A673 (cell line): Measurements from ENCODE around the gene TSPAN3. TPM values are rescaled to one million over a fixed set of nuclear protein-coding genes. Genes with fewer than 3 reads are reported as not detected.

Source experiments
- BruUV-seq: library from RNA; stranded (reverse); fragments of 400-500 nt; replicated peaks from 2 replicates; lab custom pipeline; 2021; lab: Mats Ljungman, UMichigan
- CTCF ChIA-PET: fragments of 300-600 bp; sonication (Branson Sonifier 250); formaldehyde crosslinking; loops from one replicate; lab custom pipeline; 2022; ENCODE audit warnings: antibody characterized with exemption; lab: Charles Lee
- POLR2A ChIA-PET: fragments of 300-600 bp; sonication (Branson Sonifier 250); formaldehyde crosslinking; loops from one replicate; lab custom pipeline; 2022; ENCODE audit warnings: antibody characterized with exemption; ENCODE audit not compliant: low non-redundant PET; lab: Charles Lee
- DNase-seq: peaks from one replicate; pipeline ENCODE4 v3.0.0-alpha.2; 2015; ENCODE audit warnings: low spot score
- H3K27ac ChIP-seq: fragments of 200-600 bp; sonication (generic); 2 replicates; pipeline ENCODE4 v1.5.1; 2016; ENCODE audit warnings: mixed run types, low read depth, mild to moderate bottlenecking, mixed read lengths, antibody characterized with exemption, low read length; ENCODE audit not compliant: poor library complexity, severe bottlenecking
- H3K27me3 ChIP-seq: fragments of 200-600 bp; sonication (generic); replicated peaks from 2 replicates; pipeline ENCODE4 v1.6.1; 2017; ENCODE audit warnings: mixed run types, low read depth, mild to moderate bottlenecking, mixed read lengths, antibody characterized with exemption, low read length; ENCODE audit not compliant: insufficient read depth, poor library complexity
- H3K36me3 ChIP-seq: fragments of 200-600 bp; sonication (generic); 2 replicates; pipeline ENCODE4 v1.6.1; 2016; ENCODE audit warnings: mixed run types, mild to moderate bottlenecking, mixed read lengths, antibody characterized with exemption, low read length; ENCODE audit not compliant: insufficient read depth, poor library complexity, severe bottlenecking
- H3K4me1 ChIP-seq: fragments of 200-600 bp; sonication (generic); 2 replicates; pipeline ENCODE4 v1.6.1; 2017; ENCODE audit warnings: mixed run types, mild to moderate bottlenecking, mixed read lengths, antibody characterized with exemption, low read length; ENCODE audit not compliant: insufficient read depth, poor library complexity, severe bottlenecking
- H3K4me3 ChIP-seq: fragments of 200-600 bp; sonication (generic); 2 replicates; pipeline ENCODE4 v1.5.1; 2016; ENCODE audit warnings: low read depth, mixed run types, mild to moderate bottlenecking, mixed read lengths, low read length; ENCODE audit not compliant: poor library complexity, severe bottlenecking
- H3K9me3 ChIP-seq: fragments of 200-600 bp; sonication (generic); 2 replicates; pipeline ENCODE4 v1.6.1; 2016; ENCODE audit warnings: mixed run types, low read depth, mild to moderate bottlenecking, mixed read lengths, antibody characterized with exemption, low read length; ENCODE audit not compliant: poor library complexity, severe bottlenecking
- EZH2 ChIP-seq: fragments of 200-600 bp; sonication (generic); IDR thresholded peaks from 2 replicates; pipeline ENCODE4 v1.6.1; 2017; ENCODE audit warnings: borderline replicate concordance, low read depth, mild to moderate bottlenecking, mixed read lengths, antibody characterized with exemption, low read length; ENCODE audit not compliant: poor library complexity, severe bottlenecking
- intact Hi-C: fragments of 100-400 bp; cut with micrococcal nuclease; formaldehyde crosslinking; loops from one replicate; pipeline ENCODE4 v1.10.0; 2022; ENCODE audit not compliant: unreplicated experiment
- total RNA-seq: library from RNA; stranded (reverse); gene quantifications from 2 replicates; pipeline ENCODE4 v1.2.3, GENCODE V29; 2021
- TF ChIP-seq, protein P1 (sequence below): fragments of 300-800, 200-600 bp; sonication (generic); conservative IDR thresholded peaks from 2 replicates; pipeline ENCODE4 v1.5.1; 2017; ENCODE audit warnings: low read depth, mild to moderate bottlenecking, antibody characterized with exemption, low read length, moderate library complexity, mixed read lengths

Gene TSPAN3
- total RNA-seq, 1 experiment from 2014 or later: 224 TPM

DNA sequence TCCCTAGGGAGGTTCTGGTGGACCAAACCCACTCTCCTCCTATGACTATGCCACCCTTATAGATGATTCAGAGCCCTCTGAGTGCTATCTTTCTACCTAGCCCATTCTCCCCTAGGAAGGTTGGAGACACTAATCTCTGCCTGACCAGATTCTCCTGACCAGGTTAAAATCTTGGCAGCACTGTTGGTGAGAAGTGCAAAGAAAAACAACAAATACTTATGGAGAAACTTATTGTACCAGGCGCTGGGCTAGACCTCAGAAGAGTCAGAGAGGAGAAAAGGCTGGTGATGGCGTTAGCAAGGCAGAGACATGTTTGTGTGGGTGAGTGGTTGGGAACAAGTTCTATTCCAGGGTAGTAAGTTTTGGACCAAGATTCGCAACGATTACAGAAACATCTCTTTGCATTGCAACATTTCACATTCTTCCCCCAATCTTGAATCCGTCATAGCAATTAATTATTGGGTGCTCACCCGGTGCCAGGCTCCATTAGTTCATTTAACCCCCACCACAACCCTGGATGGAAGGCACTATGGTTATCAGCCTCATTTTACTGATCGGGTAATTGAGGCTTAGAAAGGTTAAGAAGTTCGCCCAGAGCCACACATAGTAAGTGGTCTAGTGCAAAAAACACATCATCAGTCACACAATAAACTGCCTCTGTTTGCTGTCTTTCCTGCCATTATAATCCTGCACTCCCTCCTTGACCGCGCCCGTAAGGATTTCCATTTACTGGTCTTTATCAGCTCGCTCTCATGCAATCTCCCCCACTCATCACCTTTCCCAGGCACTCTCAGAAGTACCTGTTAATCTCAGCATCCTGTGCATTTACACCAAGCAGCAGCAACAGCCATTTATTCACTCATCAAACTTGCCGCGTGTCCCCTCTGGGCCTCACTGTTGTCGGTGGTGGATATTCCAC is 655 bp upstream of the TSPAN3 start:
- POLR2A ChIA-PET: interaction anchor here (0.6 kb wide), 1 partner anchor 27 kb away, joined by 3 read pairs; no protein-coding TSS in a partner anchor
- peaks cover 16% of the 10 kb centered on the region for H3K4me1 ChIP-seq
- no peak for DNase-seq
- TF ChIP-seq, protein P1, sequence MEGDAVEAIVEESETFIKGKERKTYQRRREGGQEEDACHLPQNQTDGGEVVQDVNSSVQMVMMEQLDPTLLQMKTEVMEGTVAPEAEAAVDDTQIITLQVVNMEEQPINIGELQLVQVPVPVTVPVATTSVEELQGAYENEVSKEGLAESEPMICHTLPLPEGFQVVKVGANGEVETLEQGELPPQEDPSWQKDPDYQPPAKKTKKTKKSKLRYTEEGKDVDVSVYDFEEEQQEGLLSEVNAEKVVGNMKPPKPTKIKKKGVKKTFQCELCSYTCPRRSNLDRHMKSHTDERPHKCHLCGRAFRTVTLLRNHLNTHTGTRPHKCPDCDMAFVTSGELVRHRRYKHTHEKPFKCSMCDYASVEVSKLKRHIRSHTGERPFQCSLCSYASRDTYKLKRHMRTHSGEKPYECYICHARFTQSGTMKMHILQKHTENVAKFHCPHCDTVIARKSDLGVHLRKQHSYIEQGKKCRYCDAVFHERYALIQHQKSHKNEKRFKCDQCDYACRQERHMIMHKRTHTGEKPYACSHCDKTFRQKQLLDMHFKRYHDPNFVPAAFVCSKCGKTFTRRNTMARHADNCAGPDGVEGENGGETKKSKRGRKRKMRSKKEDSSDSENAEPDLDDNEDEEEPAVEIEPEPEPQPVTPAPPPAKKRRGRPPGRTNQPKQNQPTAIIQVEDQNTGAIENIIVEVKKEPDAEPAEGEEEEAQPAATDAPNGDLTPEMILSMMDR: no peak
- no peak for TF ChIP-seq EZH2
- intact Hi-C loops: no loop called here
- no peaks in the 10 kb centered on the region for H3K36me3 ChIP-seq
- no peaks in the 10 kb centered on the region for H3K27me3 ChIP-seq
- H3K9me3 ChIP-seq: no peaks in the 10 kb centered on the region
- no peak overlapping the region for H3K27ac ChIP-seq
- BruUV-seq: no TSS peak
- CTCF ChIA-PET: no interaction called here
- no peak overlapping the region for H3K4me3 ChIP-seq

DNA sequence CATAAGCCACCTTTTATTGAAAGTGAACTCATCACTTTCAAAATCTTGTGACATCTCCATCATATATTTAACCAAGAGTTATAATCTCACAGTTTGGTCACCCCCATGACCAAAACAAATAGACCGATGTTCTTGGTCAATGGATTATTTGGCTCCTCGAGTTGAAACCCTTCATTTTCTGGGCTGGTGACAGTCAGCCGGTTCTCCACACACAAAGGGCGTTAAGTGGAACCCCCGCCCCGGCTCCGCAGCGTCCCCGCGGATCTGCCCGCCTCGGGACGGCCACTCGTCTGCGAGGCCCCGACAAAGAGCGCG is 772 bp downstream of the TSPAN3 start:
- H3K36me3 ChIP-seq: no peaks in the 10 kb centered on the region
- TF ChIP-seq, protein P1: no peak
- TF ChIP-seq EZH2: no peak
- ChIA-PET POLR2A (no interaction called here), CTCF (no interaction called here)
- peaks cover 19% of the 10 kb centered on the region for H3K4me1 ChIP-seq
- BruUV-seq: no TSS peak
- intact Hi-C loops: no loop called here
- no peaks in the 10 kb centered on the region for H3K9me3 ChIP-seq
- peak overlapping the region; percentile 91 for H3K27ac ChIP-seq
- H3K27me3 ChIP-seq: no peaks in the 10 kb centered on the region
- DNase-seq: no peak
- peak overlapping the region; percentile 88 for H3K4me3 ChIP-seq

DNA sequence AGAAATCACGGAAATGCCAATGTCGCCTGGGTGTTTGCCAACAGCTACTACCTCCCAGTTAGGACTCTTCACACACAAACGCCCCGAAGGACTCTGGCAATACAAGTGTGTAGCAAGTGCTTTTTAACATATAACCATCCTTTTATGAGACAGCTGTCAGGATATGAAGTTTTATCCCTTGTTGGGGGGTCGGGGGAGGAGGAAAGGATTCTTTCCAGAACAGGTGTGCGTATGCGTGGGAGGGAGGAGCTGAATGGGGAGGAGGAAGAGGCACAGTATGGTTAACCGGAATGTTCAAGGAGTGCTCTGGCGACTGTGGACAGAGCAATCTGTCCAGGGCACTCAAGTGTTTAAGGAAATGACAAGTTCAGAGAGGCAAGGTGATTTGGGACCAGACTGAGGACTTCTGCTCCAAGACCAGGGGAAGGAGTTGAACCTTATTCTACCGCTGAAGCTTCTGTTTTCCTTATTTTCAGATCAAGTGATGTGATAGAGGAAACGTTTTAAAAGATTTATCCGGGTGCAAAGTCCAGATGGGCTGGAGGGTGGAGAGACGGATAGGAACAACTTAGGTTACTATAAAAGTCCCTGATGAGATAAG is 1.3 kb downstream of the TSPAN3 start:
- H3K9me3 ChIP-seq: no peaks in the 10 kb centered on the region
- H3K4me1 ChIP-seq: peaks cover 24% of the 10 kb centered on the region
- peak overlapping the region; percentile 88 for H3K4me3 ChIP-seq
- DNase-seq: peak; percentile 26
- POLR2A ChIA-PET: no interaction called here
- peak overlapping the region; percentile 91 for H3K27ac ChIP-seq
- TF ChIP-seq, protein P1: no peak
- TF ChIP-seq EZH2: no peak
- BruUV-seq: TSS peak; percentile 37
- H3K36me3 ChIP-seq: no peaks in the 10 kb centered on the region
- intact Hi-C loops: no loop called here
- no peaks in the 10 kb centered on the region for H3K27me3 ChIP-seq
- CTCF ChIA-PET: no interaction called here
